ENCODE results near the gene BTN3A1. TPM values are rescaled to one million over a fixed set of nuclear protein-coding genes. Genes with fewer than 3 reads are reported as not detected.
A peak's percentile ranks its signal among the peaks of the same experiment; 100 is the strongest.

Gene BTN3A1
- total RNA-seq, 1 experiment from 2014 or later: 5.4 TPM

- Histone ChIP-seq H3K4me2 (ENCODE audit: low read length) (peak overlapping the region; percentile 16), H3K9ac (ENCODE audit: low read length) (no peak overlapping the region), H3K27ac (ENCODE audit: low read length) (no peak overlapping the region), H3K4me1 (ENCODE audit: insufficient read depth, low read length) (peaks cover 14% of the 10 kb centered on the region), H2AFZ (ENCODE audit: low read length) (no peak overlapping the region), H3K36me3 (ENCODE audit: low read depth, low read length) (peaks cover 2% of the 10 kb centered on the region; the same call in 1 of the 2 replicates), H3K4me3 (ENCODE audit: low read length) (no peak overlapping the region), H4K20me1 (ENCODE audit: low read length) (no peaks in the 10 kb centered on the region), H3K79me2 (ENCODE audit: low read length) (no peaks in the 10 kb centered on the region), H3K27me3 (ENCODE audit: low read length) (no peaks in the 10 kb centered on the region), H3K9me3 (ENCODE audit: low read length) (no peaks in the 10 kb centered on the region), H3K9me2 (replicated peaks; ENCODE audit: low read length) (no peaks in the 10 kb centered on the region), H3F3A (ENCODE audit: low read length, unreplicated experiment) (peaks cover 3% of the 10 kb centered on the region)
- POLR2A ChIA-PET (ENCODE audit: unreplicated experiment): no interaction called here
- TF ChIP-seq, protein P1, sequence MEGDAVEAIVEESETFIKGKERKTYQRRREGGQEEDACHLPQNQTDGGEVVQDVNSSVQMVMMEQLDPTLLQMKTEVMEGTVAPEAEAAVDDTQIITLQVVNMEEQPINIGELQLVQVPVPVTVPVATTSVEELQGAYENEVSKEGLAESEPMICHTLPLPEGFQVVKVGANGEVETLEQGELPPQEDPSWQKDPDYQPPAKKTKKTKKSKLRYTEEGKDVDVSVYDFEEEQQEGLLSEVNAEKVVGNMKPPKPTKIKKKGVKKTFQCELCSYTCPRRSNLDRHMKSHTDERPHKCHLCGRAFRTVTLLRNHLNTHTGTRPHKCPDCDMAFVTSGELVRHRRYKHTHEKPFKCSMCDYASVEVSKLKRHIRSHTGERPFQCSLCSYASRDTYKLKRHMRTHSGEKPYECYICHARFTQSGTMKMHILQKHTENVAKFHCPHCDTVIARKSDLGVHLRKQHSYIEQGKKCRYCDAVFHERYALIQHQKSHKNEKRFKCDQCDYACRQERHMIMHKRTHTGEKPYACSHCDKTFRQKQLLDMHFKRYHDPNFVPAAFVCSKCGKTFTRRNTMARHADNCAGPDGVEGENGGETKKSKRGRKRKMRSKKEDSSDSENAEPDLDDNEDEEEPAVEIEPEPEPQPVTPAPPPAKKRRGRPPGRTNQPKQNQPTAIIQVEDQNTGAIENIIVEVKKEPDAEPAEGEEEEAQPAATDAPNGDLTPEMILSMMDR (conservative IDR thresholded peaks at IDR 0.05; ENCODE audit: low read depth, low read length): no peak
- TF ChIP-seq EZH2 (IDR thresholded peaks at IDR 0.05; ENCODE audit: low read length, unreplicated experiment) (no peak), EZH2phosphoT487 (IDR thresholded peaks at IDR 0.05; ENCODE audit: borderline replicate concordance, low read length) (no peak)
- intact Hi-C loops (cut with micrococcal nuclease): no loop called here
- DNase-seq (peak; percentile 92), ATAC-seq (peak; percentile 79)
- BruUV-seq (replicated peaks): no TSS peak
- CTCF ChIA-PET: no interaction called here
Observed at GRCh38 chr6:26394289-26394688, 7.8 kb upstream of the BTN3A1 start.

GRCh38 chr6:26398555-26398954 is 3.5 kb upstream of the BTN3A1 start:
- no peaks in the 10 kb centered on the region for H3K9me3 ChIP-seq (ENCODE audit: low read length)
- H3K27ac ChIP-seq (ENCODE audit: low read length): no peak overlapping the region
- H3F3A ChIP-seq (ENCODE audit: low read length, unreplicated experiment): peaks cover 3% of the 10 kb centered on the region
- intact Hi-C loops (cut with micrococcal nuclease): no loop called here
- no peaks in the 10 kb centered on the region for H3K79me2 ChIP-seq (ENCODE audit: low read length)
- H3K4me3 ChIP-seq (ENCODE audit: low read length): no peak overlapping the region
- TF ChIP-seq, protein P1 (conservative IDR thresholded peaks at IDR 0.05; ENCODE audit: low read depth, low read length): no peak
- TF ChIP-seq EZH2phosphoT487 (IDR thresholded peaks at IDR 0.05; ENCODE audit: borderline replicate concordance, low read length): no peak
- no peak for TF ChIP-seq EZH2 (IDR thresholded peaks at IDR 0.05; ENCODE audit: low read length, unreplicated experiment)
- no peak for ATAC-seq
- H3K9me2 ChIP-seq (replicated peaks; ENCODE audit: low read length): no peaks in the 10 kb centered on the region
- peaks cover 20% of the 10 kb centered on the region for H3K4me1 ChIP-seq (ENCODE audit: insufficient read depth, low read length)
- ChIA-PET CTCF (no interaction called here), POLR2A (ENCODE audit: unreplicated experiment) (no interaction called here)
- DNase-seq: no peak
- no peak overlapping the region for H3K4me2 ChIP-seq (ENCODE audit: low read length)
- no peaks in the 10 kb centered on the region for H3K27me3 ChIP-seq (ENCODE audit: low read length)
- no peak overlapping the region for H3K9ac ChIP-seq (ENCODE audit: low read length)
- no TSS peak for BruUV-seq (replicated peaks)
- no peaks in the 10 kb centered on the region for H4K20me1 ChIP-seq (ENCODE audit: low read length)
- no peaks in the 10 kb centered on the region for H3K36me3 ChIP-seq (ENCODE audit: low read depth, low read length)
- no peak overlapping the region for H2AFZ ChIP-seq (ENCODE audit: low read length)

DNA sequence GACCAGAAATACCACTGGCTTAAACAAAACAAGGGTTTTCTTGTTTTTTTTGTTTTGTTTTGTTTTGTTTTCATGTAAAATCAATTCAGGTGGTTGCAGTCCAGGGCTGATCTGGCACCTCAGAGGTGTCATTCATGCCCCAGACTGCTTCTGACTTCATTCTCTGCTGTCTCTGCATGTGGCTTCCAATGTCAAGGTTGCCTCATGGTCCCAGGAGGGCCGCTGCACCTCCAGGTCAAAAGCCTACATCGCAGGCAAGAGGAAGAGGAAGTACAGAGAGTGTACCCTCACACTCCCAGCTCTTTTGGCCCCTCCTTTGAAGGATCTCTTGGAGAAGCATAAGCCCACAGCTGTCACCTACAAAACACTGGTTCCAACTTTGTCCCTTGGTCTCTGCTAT is 1.4 kb upstream of the BTN3A1 start:
- Histone ChIP-seq H3K27me3 (ENCODE audit: low read length) (no peaks in the 10 kb centered on the region), H3K79me2 (ENCODE audit: low read length) (no peaks in the 10 kb centered on the region), H3K4me3 (ENCODE audit: low read length) (no peak overlapping the region), H3K9me3 (ENCODE audit: low read length) (no peaks in the 10 kb centered on the region), H3K9me2 (replicated peaks; ENCODE audit: low read length) (no peaks in the 10 kb centered on the region), H3F3A (ENCODE audit: low read length, unreplicated experiment) (no peaks in the 10 kb centered on the region), H3K27ac (ENCODE audit: low read length) (no peak overlapping the region), H3K4me1 (ENCODE audit: insufficient read depth, low read length) (peaks cover 7% of the 10 kb centered on the region; the same call in 1 of the 2 replicates), H2AFZ (ENCODE audit: low read length) (peak overlapping the region; percentile 96; the same call in 1 of the 2 replicates), H4K20me1 (ENCODE audit: low read length) (no peaks in the 10 kb centered on the region), H3K36me3 (ENCODE audit: low read depth, low read length) (no peaks in the 10 kb centered on the region), H3K4me2 (ENCODE audit: low read length) (no peak overlapping the region), H3K9ac (ENCODE audit: low read length) (no peak overlapping the region)
- intact Hi-C loops (cut with micrococcal nuclease): loop anchor here (5.0 kb wide), 1 partner anchor 33 kb away; the partner anchor contains the start of gene BTN3A2
- CTCF ChIA-PET: no interaction called here
- BruUV-seq (replicated peaks): no TSS peak
- ATAC-seq: no peak
- TF ChIP-seq, protein P1 (conservative IDR thresholded peaks at IDR 0.05; ENCODE audit: low read depth, low read length): no peak
- no peak for TF ChIP-seq EZH2phosphoT487 (IDR thresholded peaks at IDR 0.05; ENCODE audit: borderline replicate concordance, low read length)
- TF ChIP-seq EZH2 (IDR thresholded peaks at IDR 0.05; ENCODE audit: low read length, unreplicated experiment): no peak
- no peak for DNase-seq
- POLR2A ChIA-PET (ENCODE audit: unreplicated experiment): no interaction called here
